ENCODE results near the gene FAM234B. TPM values are rescaled to one million over a fixed set of nuclear protein-coding genes. Genes with fewer than 3 reads are reported as not detected.

Gene FAM234B
- total and polyA plus RNA-seq, 2 of the 8 experiments (the other 6 are each of a cell fraction or from before 2014, with no cell fraction given) = 12.5 to 29.1 TPM

- no peak overlapping the region for H2AK5ac ChIP-seq (ENCODE audit: low read depth, low read length)
- H3K27ac ChIP-seq (ENCODE audit: low read depth, low read length) = no peak overlapping the region
- H3K9ac ChIP-seq (replicated peaks in 1 of 4; ENCODE audit: extremely low read depth in 1 of 4, low read depth in 3 of 4, low read length in 3 of 4) = no peak overlapping the region
- no peak overlapping the region for H3K4ac ChIP-seq (replicated peaks; ENCODE audit: insufficient read length, low read depth, low read length)
- H3K14ac ChIP-seq (ENCODE audit: insufficient read length) = no peak overlapping the region
- no peak overlapping the region for H2BK5ac ChIP-seq (ENCODE audit: low read depth, low read length)
- no peak overlapping the region for H3K23ac ChIP-seq (ENCODE audit: insufficient read length)
- H2AFZ ChIP-seq (ENCODE audit: low read length) = no peak overlapping the region
- H2BK20ac ChIP-seq (ENCODE audit: low read length) = no peak overlapping the region
- no peaks in the 10 kb centered on the region for H3K9me3 ChIP-seq (ENCODE audit: insufficient read depth in 2 of 2, low read depth in 1 of 2, low read length in 1 of 2)
- DNase-seq (ENCODE audit: low read depth in 1 of 2, low spot score in 2 of 2) (no peak), FAIRE-seq (no peak)
- no peak overlapping the region for H3K18ac ChIP-seq (ENCODE audit: extremely low read depth, low read length)
- no peak overlapping the region for H2BK12ac ChIP-seq (ENCODE audit: low read depth, low read length)
- H4K5ac ChIP-seq (ENCODE audit: insufficient read length, low read depth, low read length) = no peak overlapping the region
- no peak overlapping the region for H3K56ac ChIP-seq (replicated peaks; ENCODE audit: insufficient read length, low read depth, low read length)
- WGBS, 2 experiments (ENCODE audit: extremely low coverage in 1 of 2, insufficient coverage in 1 of 2, insufficient read length in 1 of 2, insufficient replicate concordance in 2 of 2, low coverage in 1 of 2, low lambda C conversion rate in 2 of 2, missing lambda C conversion rate in 1 of 2) = 95% methylated on average over 2 of the region's 2 CpGs; no CpG with 5 or more reads in 1 of the 2 experiments
- H2BK15ac ChIP-seq (ENCODE audit: low read length) = no peak overlapping the region
- H3K23me2 ChIP-seq (ENCODE audit: low read depth, low read length) = no peaks in the 10 kb centered on the region; the same call in 1 of the 2 replicates
- H3K4me3 ChIP-seq (ENCODE audit: extremely low read depth in 1 of 4, insufficient read depth in 2 of 4, low read depth in 3 of 4, low read length in 4 of 4) = no peak overlapping the region
- no peak overlapping the region for H2BK120ac ChIP-seq (replicated peaks; ENCODE audit: low read depth, low read length)
- H3K4me2 ChIP-seq (ENCODE audit: insufficient read depth in 1 of 2, low read depth in 2 of 2, low read length in 2 of 2) = no peak overlapping the region
- no peaks in the 10 kb centered on the region for H4K20me1 ChIP-seq (replicated peaks in 1 of 2; ENCODE audit: control insufficient read depth in 1 of 2, insufficient read depth in 2 of 2, low read length in 2 of 2)
- H3K4me1 ChIP-seq (replicated peaks in 1 of 4; ENCODE audit: control insufficient read depth in 3 of 4, insufficient read depth in 4 of 4, low read length in 3 of 4) = peaks cover 10 to 16% (median 12%) of the 10 kb centered on the region in 4 experiments
- H3K36me3 ChIP-seq (ENCODE audit: control insufficient read depth in 2 of 4, insufficient read depth in 4 of 4, low read length in 3 of 4) = peaks cover 0 to 23% (median 11%) of the 10 kb centered on the region in 4 experiments; a peak in 6 of 8 replicates
- POLR2A ChIA-PET (ENCODE audit: partially characterized antibody) = no interaction called here
- CTCF ChIA-PET (ENCODE audit: partially characterized antibody) = interaction anchor here (0.8 kb wide), 1 partner anchor 10 kb away, joined by 3 read pairs; no protein-coding TSS in a partner anchor
- H4K91ac ChIP-seq (replicated peaks; ENCODE audit: insufficient read length, low read length) = no peak overlapping the region
- H3K79me1 ChIP-seq (ENCODE audit: low read depth, low read length) = no peaks in the 10 kb centered on the region
- no peak overlapping the region for H4K8ac ChIP-seq (ENCODE audit: extremely low read depth, insufficient read depth, low read length)
- no peaks in the 10 kb centered on the region for H3K79me2 ChIP-seq (ENCODE audit: control insufficient read depth in 1 of 2, insufficient read depth in 2 of 2, low read length in 2 of 2)
- no peak for TF ChIP-seq RBBP5 (IDR thresholded peaks at IDR 0.05; ENCODE audit: borderline replicate concordance, low read depth, low read length)
- TF ChIP-seq BACH1 (IDR thresholded peaks at IDR 0.05; ENCODE audit: low read length) = no peak
- no peak for TF ChIP-seq RNF2 (IDR thresholded peaks at IDR 0.05; ENCODE audit: borderline replicate concordance, low read depth, low read length, missing control alignments, poor library complexity, severe bottlenecking)
- TF ChIP-seq ZNF274 (IDR thresholded peaks at IDR 0.05; ENCODE audit: borderline replicate concordance, extremely low read depth, low read length) = no peak
- no peaks in the 10 kb centered on the region for H3K27me3 ChIP-seq (replicated peaks in 1 of 4; ENCODE audit: control insufficient read depth in 3 of 4, extremely low read depth in 1 of 4, insufficient read depth in 3 of 4, low read length in 3 of 4)
These were observed 38.7 kb downstream of the FAM234B start for GRCh38 chr12:13082861-13083260.
